SK-N-SH treated with all-trans-retinoic acid at 6 μM for 48 hours (cell line): Measurements from ENCODE around the gene AHCYL1.

Experiments
- ATAC-seq: fragments of 200-7000 bp; cut with Tn5 transposase; 3 replicates; pipeline ENCODE4 v1.9.1; 2020; ENCODE audit warnings: mild to moderate bottlenecking, moderate library complexity
- ARNTL ChIP-seq: fragments of 450-650 bp; formaldehyde crosslinking; IDR thresholded peaks from 2 replicates; pipeline ENCODE4 v1.5.0; 2020; ENCODE audit warnings: low read depth, mild to moderate bottlenecking, moderate library complexity, borderline replicate concordance
- BACH2 ChIP-seq: fragments of 250-450 bp; sonication (Bioruptor Pico); IDR thresholded peaks from 2 replicates; pipeline ENCODE4 v1.9.0; 2021; ENCODE audit warnings: mild to moderate bottlenecking, borderline replicate concordance
- CSDC2 ChIP-seq: fragments of 250-450 bp; sonication (Bioruptor Pico); IDR thresholded peaks from 2 replicates; pipeline ENCODE4 v1.5.0; 2020; ENCODE audit warnings: mild to moderate bottlenecking, moderate library complexity
- ESRRG ChIP-seq: fragments of 250-450 bp; sonication (Bioruptor Pico); IDR thresholded peaks from 2 replicates; pipeline ENCODE4 v1.6.1; 2021; ENCODE audit warnings: mild to moderate bottlenecking
- GLIS3 ChIP-seq: fragments of 250-450 bp; sonication (Bioruptor Pico); IDR thresholded peaks from 2 replicates; pipeline ENCODE4 v1.5.0; 2020; ENCODE audit warnings: mild to moderate bottlenecking, moderate library complexity
- ISL1 ChIP-seq: fragments of 250-450 bp; sonication (Bioruptor Pico); IDR thresholded peaks from 2 replicates; pipeline ENCODE4 v2.1.2; 2022; ENCODE audit warnings: mild to moderate bottlenecking, moderate library complexity
- OSR1 ChIP-seq: fragments of 250-450 bp; sonication (Bioruptor Pico); IDR thresholded peaks from 2 replicates; pipeline ENCODE4 v1.8.0; 2022; ENCODE audit warnings: moderate library complexity, mild to moderate bottlenecking, inconsistent platforms
- PPARA ChIP-seq: fragments of 250-450 bp; sonication (Bioruptor Pico); IDR thresholded peaks from 2 replicates; pipeline ENCODE4 v1.5.0; 2020; ENCODE audit warnings: mild to moderate bottlenecking, borderline replicate concordance
- RARB ChIP-seq: fragments of 250-450 bp; sonication (Bioruptor Pico); IDR thresholded peaks from 2 replicates; pipeline ENCODE4 v1.8.0; 2021; ENCODE audit warnings: mild to moderate bottlenecking, moderate library complexity
- SNAI2 ChIP-seq: fragments of 250-450 bp; sonication (Bioruptor Pico); IDR thresholded peaks from 2 replicates; pipeline ENCODE4 v1.5.0; 2020; ENCODE audit warnings: mild to moderate bottlenecking, moderate library complexity
- TCF4 ChIP-seq: fragments of 250-450 bp; sonication (Bioruptor Pico); IDR thresholded peaks from 2 replicates; pipeline ENCODE4 v1.8.0; 2021; ENCODE audit warnings: mild to moderate bottlenecking, moderate library complexity, borderline replicate concordance
- ZC3H10 ChIP-seq: fragments of 250-450 bp; sonication (Bioruptor Pico); IDR thresholded peaks from 2 replicates; pipeline ENCODE4 v1.5.1; 2021; ENCODE audit warnings: mild to moderate bottlenecking, moderate library complexity
- ZFP3 ChIP-seq: fragments of 250-450 bp; sonication (Bioruptor Pico); IDR thresholded peaks from 2 replicates; pipeline ENCODE4 v1.5.0; 2020; ENCODE audit warnings: mild to moderate bottlenecking, moderate library complexity
- ZFP30 ChIP-seq: fragments of 450-650 bp; formaldehyde crosslinking; IDR thresholded peaks from 2 replicates; pipeline ENCODE4 v1.5.0; 2022; ENCODE audit warnings: mild to moderate bottlenecking, moderate library complexity
- ZNF565 ChIP-seq: fragments of 450-650 bp; formaldehyde crosslinking; conservative IDR thresholded peaks from 2 replicates; pipeline ENCODE4 v1.5.0; 2020; ENCODE audit warnings: low read depth, mild to moderate bottlenecking, moderate library complexity
- ZNF70 ChIP-seq: fragments of 450-650 bp; formaldehyde crosslinking; IDR thresholded peaks from 2 replicates; pipeline ENCODE4 v1.5.0; 2020; ENCODE audit warnings: mild to moderate bottlenecking, moderate library complexity
- ZNF8 ChIP-seq: fragments of 450-650 bp; formaldehyde crosslinking; IDR thresholded peaks from 2 replicates; pipeline ENCODE4 v1.5.0; 2020; ENCODE audit warnings: mild to moderate bottlenecking, moderate library complexity
- TF ChIP-seq, protein P1 (sequence below): fragments of 250-450 bp; sonication (Bioruptor Pico); IDR thresholded peaks from 2 replicates; pipeline ENCODE4 v1.5.1; 2021; ENCODE audit warnings: mild to moderate bottlenecking, moderate library complexity
- TF ChIP-seq, protein P2 (sequence below): fragments of 250-450 bp; sonication (Bioruptor Pico); IDR thresholded peaks from 2 replicates; pipeline ENCODE4 v1.5.0; 2020; ENCODE audit warnings: mild to moderate bottlenecking, moderate library complexity
- TF ChIP-seq, protein P3 (sequence below): fragments of 250-450 bp; sonication (Bioruptor Pico); IDR thresholded peaks from 2 replicates; pipeline ENCODE4 v1.8.0; 2020; ENCODE audit warnings: mild to moderate bottlenecking, moderate library complexity, borderline replicate concordance
- TF ChIP-seq, protein P4 (sequence below): fragments of 250-450 bp; sonication (Bioruptor Pico); IDR thresholded peaks from 2 replicates; pipeline ENCODE4 v1.5.1; 2020; ENCODE audit warnings: low read depth, mild to moderate bottlenecking, moderate library complexity
- TF ChIP-seq, protein P5 (sequence below): fragments of 250-450 bp; sonication (Bioruptor Pico); IDR thresholded peaks from 2 replicates; pipeline ENCODE4 v1.8.0; 2021; ENCODE audit warnings: low read depth, mild to moderate bottlenecking, moderate library complexity, borderline replicate concordance

AHCYL1 gene

DNA sequence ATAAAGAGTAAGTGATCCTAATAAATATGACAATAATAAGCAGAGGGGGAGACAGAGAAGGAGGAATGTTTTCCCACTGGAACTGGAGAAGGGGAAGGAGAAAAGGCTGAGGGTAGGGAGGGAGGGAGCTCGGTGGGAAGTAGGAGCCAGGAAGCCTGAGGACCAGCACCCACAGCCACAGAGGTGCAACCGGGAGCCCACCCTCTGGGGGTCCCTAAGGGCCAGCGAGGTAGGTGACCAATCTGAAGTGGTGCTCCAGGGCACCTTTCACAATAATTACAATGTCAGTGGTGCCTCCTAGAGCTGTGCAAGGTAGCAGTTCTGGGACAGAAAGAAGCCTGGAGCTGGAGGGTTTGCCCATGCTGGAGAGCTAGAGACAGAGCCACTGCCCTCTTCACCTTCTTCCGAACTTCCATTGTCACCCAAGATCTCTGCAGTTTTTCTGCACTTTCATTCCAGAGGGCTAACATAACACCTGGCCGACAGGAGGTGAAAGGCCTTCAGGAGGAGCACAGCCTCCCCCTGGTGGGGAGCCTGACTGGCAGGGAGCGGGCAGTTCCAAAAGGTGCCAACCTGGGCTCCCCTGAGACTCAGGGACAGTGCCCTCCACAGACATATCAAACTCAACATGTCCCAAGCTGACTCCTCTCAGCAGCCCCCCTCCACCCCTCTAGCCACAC, 4.1 kb upstream of the AHCYL1 start:
- ATAC-seq, result 0 out of 3 replicates have a peak, but pooled peaks have one; percentile 15
- TF ChIP-seq ZC3H10 (CRISPR knock-in tag) (no peak), OSR1 (CRISPR knock-in tag) (no peak), ZNF565 (CRISPR knock-in tag) (no peak), ZFP3 (CRISPR knock-in tag) (no peak), CSDC2 (CRISPR knock-in tag) (no peak), ZNF70 (no peak), BACH2 (CRISPR knock-in tag) (no peak), TCF4 (CRISPR knock-in tag) (no peak), ESRRG (CRISPR knock-in tag) (no peak)
- TF ChIP-seq, protein P1, sequence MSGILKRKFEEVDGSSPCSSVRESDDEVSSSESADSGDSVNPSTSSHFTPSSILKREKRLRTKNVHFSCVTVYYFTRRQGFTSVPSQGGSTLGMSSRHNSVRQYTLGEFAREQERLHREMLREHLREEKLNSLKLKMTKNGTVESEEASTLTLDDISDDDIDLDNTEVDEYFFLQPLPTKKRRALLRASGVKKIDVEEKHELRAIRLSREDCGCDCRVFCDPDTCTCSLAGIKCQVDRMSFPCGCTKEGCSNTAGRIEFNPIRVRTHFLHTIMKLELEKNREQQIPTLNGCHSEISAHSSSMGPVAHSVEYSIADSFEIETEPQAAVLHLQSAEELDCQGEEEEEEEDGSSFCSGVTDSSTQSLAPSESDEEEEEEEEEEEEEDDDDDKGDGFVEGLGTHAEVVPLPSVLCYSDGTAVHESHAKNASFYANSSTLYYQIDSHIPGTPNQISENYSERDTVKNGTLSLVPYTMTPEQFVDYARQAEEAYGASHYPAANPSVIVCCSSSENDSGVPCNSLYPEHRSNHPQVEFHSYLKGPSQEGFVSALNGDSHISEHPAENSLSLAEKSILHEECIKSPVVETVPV (CRISPR knock-in tag), result no peak
- TF ChIP-seq, all 23 proteins: peak for 0

DNA sequence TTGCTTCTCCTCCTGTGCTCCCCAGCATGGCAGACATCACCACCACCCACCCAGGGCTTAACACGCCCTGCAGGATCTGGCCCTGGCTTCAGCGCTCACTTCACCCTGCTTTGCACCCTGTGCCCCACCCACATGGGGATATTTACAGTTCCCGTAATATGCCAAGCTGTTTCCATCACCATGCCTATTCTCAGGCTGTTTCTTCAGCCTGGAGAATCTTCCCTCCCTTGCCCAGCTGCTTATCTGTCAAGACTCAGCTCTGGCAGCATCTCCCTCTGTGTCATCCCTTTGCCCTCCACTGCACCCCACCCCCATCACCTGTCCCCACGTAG, 3.6 kb upstream of the AHCYL1 start:
- TF ChIP-seq RARB (CRISPR knock-in tag) (no peak), ARNTL (CRISPR knock-in tag) (no peak), ISL1 (no peak), PPARA (no peak), ZNF8 (no peak), GLIS3 (CRISPR knock-in tag) (no peak), ZFP30 (no peak), ZFP3 (CRISPR knock-in tag) (no peak)
- TF ChIP-seq, protein P2, sequence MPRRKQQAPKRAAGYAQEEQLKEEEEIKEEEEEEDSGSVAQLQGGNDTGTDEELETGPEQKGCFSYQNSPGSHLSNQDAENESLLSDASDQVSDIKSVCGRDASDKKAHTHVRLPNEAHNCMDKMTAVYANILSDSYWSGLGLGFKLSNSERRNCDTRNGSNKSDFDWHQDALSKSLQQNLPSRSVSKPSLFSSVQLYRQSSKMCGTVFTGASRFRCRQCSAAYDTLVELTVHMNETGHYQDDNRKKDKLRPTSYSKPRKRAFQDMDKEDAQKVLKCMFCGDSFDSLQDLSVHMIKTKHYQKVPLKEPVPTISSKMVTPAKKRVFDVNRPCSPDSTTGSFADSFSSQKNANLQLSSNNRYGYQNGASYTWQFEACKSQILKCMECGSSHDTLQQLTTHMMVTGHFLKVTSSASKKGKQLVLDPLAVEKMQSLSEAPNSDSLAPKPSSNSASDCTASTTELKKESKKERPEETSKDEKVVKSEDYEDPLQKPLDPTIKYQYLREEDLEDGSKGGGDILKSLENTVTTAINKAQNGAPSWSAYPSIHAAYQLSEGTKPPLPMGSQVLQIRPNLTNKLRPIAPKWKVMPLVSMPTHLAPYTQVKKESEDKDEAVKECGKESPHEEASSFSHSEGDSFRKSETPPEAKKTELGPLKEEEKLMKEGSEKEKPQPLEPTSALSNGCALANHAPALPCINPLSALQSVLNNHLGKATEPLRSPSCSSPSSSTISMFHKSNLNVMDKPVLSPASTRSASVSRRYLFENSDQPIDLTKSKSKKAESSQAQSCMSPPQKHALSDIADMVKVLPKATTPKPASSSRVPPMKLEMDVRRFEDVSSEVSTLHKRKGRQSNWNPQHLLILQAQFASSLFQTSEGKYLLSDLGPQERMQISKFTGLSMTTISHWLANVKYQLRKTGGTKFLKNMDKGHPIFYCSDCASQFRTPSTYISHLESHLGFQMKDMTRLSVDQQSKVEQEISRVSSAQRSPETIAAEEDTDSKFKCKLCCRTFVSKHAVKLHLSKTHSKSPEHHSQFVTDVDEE, result no peak
- TF ChIP-seq, protein P3, sequence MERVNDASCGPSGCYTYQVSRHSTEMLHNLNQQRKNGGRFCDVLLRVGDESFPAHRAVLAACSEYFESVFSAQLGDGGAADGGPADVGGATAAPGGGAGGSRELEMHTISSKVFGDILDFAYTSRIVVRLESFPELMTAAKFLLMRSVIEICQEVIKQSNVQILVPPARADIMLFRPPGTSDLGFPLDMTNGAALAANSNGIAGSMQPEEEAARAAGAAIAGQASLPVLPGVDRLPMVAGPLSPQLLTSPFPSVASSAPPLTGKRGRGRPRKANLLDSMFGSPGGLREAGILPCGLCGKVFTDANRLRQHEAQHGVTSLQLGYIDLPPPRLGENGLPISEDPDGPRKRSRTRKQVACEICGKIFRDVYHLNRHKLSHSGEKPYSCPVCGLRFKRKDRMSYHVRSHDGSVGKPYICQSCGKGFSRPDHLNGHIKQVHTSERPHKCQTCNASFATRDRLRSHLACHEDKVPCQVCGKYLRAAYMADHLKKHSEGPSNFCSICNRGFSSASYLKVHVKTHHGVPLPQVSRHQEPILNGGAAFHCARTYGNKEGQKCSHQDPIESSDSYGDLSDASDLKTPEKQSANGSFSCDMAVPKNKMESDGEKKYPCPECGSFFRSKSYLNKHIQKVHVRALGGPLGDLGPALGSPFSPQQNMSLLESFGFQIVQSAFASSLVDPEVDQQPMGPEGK (CRISPR knock-in tag), result no peak
- no peak for ATAC-seq

DNA sequence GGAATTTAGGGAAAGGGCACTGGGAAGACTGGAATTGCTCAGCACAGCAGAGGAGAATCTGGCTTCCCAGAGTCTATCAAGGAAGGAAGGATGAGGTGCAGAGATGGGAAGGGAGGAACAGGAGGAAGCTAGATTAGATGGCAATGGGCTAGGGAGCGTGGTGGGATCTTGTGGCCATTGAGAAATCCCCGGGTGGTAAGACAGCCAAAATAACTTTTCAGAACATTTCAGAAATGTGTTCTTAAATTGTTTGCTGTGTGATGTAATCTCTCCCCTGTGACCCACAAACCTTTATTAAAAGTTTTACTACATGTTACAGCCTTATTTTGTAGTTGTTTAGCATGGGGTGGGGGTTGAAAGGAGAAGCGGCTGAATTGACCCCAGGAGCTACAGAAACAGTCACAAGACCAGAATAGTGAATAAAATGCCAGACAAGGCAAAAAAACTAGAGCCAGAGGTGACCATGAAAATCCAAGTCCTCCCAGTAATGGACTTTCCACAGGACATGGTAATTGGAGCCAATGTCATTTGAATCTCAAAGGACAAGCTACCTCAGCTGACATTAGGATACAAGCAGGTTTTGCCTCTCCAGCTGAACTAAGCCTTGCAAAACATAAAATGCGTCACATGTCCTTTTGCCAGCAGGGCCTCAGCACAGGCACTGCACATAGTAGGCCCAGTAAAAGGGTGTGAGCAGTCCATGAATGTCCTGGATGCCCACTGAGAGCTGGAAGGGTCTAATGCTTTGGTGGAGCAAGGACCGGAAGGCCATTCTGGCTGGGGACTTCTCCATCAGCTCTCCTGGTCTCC, 980 bp upstream of the AHCYL1 start:
- no peak for ATAC-seq
- TF ChIP-seq RARB (CRISPR knock-in tag) (no peak), ZFP3 (CRISPR knock-in tag) (no peak), PPARA (no peak), ZNF70 (no peak)
- TF ChIP-seq, all 23 proteins: peak for 0

DNA sequence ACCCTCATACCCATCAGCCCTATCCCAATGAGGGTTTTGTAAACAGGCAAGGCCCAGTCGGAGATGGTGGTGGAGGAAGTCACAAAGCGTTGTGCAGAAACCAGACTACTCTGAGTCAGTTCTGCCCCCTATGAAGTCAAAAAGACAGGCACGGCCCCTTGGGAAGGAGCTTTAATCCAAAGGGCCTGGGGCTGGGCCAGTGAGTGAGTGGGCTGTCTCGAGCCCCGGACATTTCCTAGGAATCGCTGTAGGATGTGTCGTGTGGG, 442 bp upstream of the AHCYL1 start:
- ATAC-seq, result peak; percentile 21
- TF ChIP-seq SNAI2 (CRISPR knock-in tag), result no peak
- TF ChIP-seq, protein P3 (CRISPR knock-in tag), result no peak
- no peak for TF ChIP-seq OSR1 (CRISPR knock-in tag)
- no peak for TF ChIP-seq ZFP30
- TF ChIP-seq ZNF8, result no peak
- no peak for TF ChIP-seq TCF4 (CRISPR knock-in tag)
- TF ChIP-seq RARB (CRISPR knock-in tag), result no peak
- TF ChIP-seq GLIS3 (CRISPR knock-in tag), result no peak
- no peak for TF ChIP-seq ARNTL (CRISPR knock-in tag)
- TF ChIP-seq, protein P4, sequence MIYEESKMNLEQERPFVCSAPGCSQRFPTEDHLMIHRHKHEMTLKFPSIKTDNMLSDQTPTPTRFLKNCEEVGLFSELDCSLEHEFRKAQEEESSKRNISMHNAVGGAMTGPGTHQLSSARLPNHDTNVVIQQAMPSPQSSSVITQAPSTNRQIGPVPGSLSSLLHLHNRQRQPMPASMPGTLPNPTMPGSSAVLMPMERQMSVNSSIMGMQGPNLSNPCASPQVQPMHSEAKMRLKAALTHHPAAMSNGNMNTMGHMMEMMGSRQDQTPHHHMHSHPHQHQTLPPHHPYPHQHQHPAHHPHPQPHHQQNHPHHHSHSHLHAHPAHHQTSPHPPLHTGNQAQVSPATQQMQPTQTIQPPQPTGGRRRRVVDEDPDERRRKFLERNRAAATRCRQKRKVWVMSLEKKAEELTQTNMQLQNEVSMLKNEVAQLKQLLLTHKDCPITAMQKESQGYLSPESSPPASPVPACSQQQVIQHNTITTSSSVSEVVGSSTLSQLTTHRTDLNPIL (CRISPR knock-in tag), result no peak
- TF ChIP-seq ZC3H10 (CRISPR knock-in tag), result no peak
- TF ChIP-seq, protein P1 (CRISPR knock-in tag), result no peak
- no peak for TF ChIP-seq ZFP3 (CRISPR knock-in tag)
- no peak for TF ChIP-seq ESRRG (CRISPR knock-in tag)
- TF ChIP-seq BACH2 (CRISPR knock-in tag), result no peak
- TF ChIP-seq, protein P5, sequence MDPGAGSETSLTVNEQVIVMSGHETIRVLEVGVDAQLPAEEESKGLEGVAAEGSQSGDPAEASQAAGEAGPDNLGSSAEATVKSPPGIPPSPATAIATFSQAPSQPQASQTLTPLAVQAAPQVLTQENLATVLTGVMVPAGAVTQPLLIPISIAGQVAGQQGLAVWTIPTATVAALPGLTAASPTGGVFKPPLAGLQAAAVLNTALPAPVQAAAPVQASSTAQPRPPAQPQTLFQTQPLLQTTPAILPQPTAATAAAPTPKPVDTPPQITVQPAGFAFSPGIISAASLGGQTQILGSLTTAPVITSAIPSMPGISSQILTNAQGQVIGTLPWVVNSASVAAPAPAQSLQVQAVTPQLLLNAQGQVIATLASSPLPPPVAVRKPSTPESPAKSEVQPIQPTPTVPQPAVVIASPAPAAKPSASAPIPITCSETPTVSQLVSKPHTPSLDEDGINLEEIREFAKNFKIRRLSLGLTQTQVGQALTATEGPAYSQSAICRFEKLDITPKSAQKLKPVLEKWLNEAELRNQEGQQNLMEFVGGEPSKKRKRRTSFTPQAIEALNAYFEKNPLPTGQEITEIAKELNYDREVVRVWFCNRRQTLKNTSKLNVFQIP (CRISPR knock-in tag), result no peak
